ENCODE data around the gene SLC7A4. TPM values are rescaled to one million over a fixed set of nuclear protein-coding genes. Genes with fewer than 3 reads are reported as not detected.
A peak's percentile ranks its signal among the peaks of the same experiment; 100 is the strongest.
"Not testable (repeated sequence)": the region's sequence is repeated elsewhere in the genome, so short reads cannot be mapped to it uniquely, and the experiment has no call there.

SLC7A4 gene
- polyA plus RNA-seq, 2 donors: 4.0 to 4.5 TPM

- WGBS, 2 donors: 86 to 88% methylated on average over 5 of the region's 5 CpGs
- Histone ChIP-seq H3K4me3 (ENCODE audit: low read depth in 1 of 2, low read length in 2 of 2) (no peak overlapping the region), H3K27ac (ENCODE audit: low read depth in 2 of 2, low read length in 1 of 2) (no peak overlapping the region), H3K27me3 (ENCODE audit: control insufficient read depth in 1 of 2, insufficient read depth in 2 of 2, low read length in 2 of 2) (no peaks in the 10 kb centered on the region), H3K4me1 (ENCODE audit: control insufficient read depth in 2 of 2, insufficient read depth in 2 of 2, low read length in 1 of 2) (peaks cover 3 to 17% of the 10 kb centered on the region in 2 donors), H3K36me3 (ENCODE audit: control insufficient read depth in 2 of 2, insufficient read depth in 2 of 2, low read length in 1 of 2) (no peaks in the 10 kb centered on the region), H3K9me3 (ENCODE audit: control insufficient read depth in 2 of 2, insufficient read depth in 1 of 2, low read depth in 1 of 2, low read length in 1 of 2) (no peaks in the 10 kb centered on the region)
These were observed 41.1 kb upstream of the SLC7A4 start for GRCh38 chr22:21073482-21073881.

GRCh38 chr22:21073023-21073422 is 40.7 kb upstream of the SLC7A4 start:
- WGBS, 2 donors: 49 to 61% methylated on average over 3 of the region's 3 CpGs
- H3K9me3 ChIP-seq (ENCODE audit: control insufficient read depth in 2 of 2, insufficient read depth in 1 of 2, low read depth in 1 of 2, low read length in 1 of 2): no peaks in the 10 kb centered on the region
- H3K27ac ChIP-seq (ENCODE audit: low read depth in 2 of 2, low read length in 1 of 2): peak overlapping the region in 1 of 2 donors; percentile 61
- peaks cover 3 to 17% of the 10 kb centered on the region in 2 donors for H3K4me1 ChIP-seq (ENCODE audit: control insufficient read depth in 2 of 2, insufficient read depth in 2 of 2, low read length in 1 of 2)
- no peaks in the 10 kb centered on the region for H3K36me3 ChIP-seq (ENCODE audit: control insufficient read depth in 2 of 2, insufficient read depth in 2 of 2, low read length in 1 of 2)
- H3K4me3 ChIP-seq (ENCODE audit: low read depth in 1 of 2, low read length in 2 of 2): no peak overlapping the region
- no peaks in the 10 kb centered on the region for H3K27me3 ChIP-seq (ENCODE audit: control insufficient read depth in 1 of 2, insufficient read depth in 2 of 2, low read length in 2 of 2)

- peaks cover 3 to 17% of the 10 kb centered on the region in 2 donors for H3K4me1 ChIP-seq (ENCODE audit: control insufficient read depth in 2 of 2, insufficient read depth in 2 of 2, low read length in 1 of 2)
- not testable (repeated sequence) for H3K36me3 ChIP-seq (ENCODE audit: control insufficient read depth in 2 of 2, insufficient read depth in 2 of 2, low read length in 1 of 2); H3K27ac ChIP-seq (ENCODE audit: low read depth in 2 of 2, low read length in 1 of 2); H3K4me3 ChIP-seq (ENCODE audit: low read depth in 1 of 2, low read length in 2 of 2); H3K9me3 ChIP-seq (ENCODE audit: control insufficient read depth in 2 of 2, insufficient read depth in 1 of 2, low read depth in 1 of 2, low read length in 1 of 2); H3K27me3 ChIP-seq (ENCODE audit: control insufficient read depth in 1 of 2, insufficient read depth in 2 of 2, low read length in 2 of 2)
- WGBS, 2 donors: 70% methylated on average over 8 of the region's 8 CpGs
These were observed 39.4 kb upstream of the SLC7A4 start for GRCh38 chr22:21071796-21072195.

- no peak overlapping the region for H3K4me3 ChIP-seq (ENCODE audit: low read depth in 1 of 2, low read length in 2 of 2)
- H3K27me3 ChIP-seq (ENCODE audit: control insufficient read depth in 1 of 2, insufficient read depth in 2 of 2, low read length in 2 of 2): no peaks in the 10 kb centered on the region
- WGBS, 2 donors: 85 to 89% methylated on average over 17 of the region's 17 CpGs
- H3K27ac ChIP-seq (ENCODE audit: low read depth in 2 of 2, low read length in 1 of 2): peak overlapping the region in 1 of 2 donors; percentile 43
- no peaks in the 10 kb centered on the region for H3K36me3 ChIP-seq (ENCODE audit: control insufficient read depth in 2 of 2, insufficient read depth in 2 of 2, low read length in 1 of 2)
- H3K9me3 ChIP-seq (ENCODE audit: control insufficient read depth in 2 of 2, insufficient read depth in 1 of 2, low read depth in 1 of 2, low read length in 1 of 2): no peaks in the 10 kb centered on the region
- peaks cover 3 to 17% of the 10 kb centered on the region in 2 donors for H3K4me1 ChIP-seq (ENCODE audit: control insufficient read depth in 2 of 2, insufficient read depth in 2 of 2, low read length in 1 of 2)
These were observed 38.6 kb upstream of the SLC7A4 start for GRCh38 chr22:21070690-21071615.

- no peak overlapping the region for H3K4me3 ChIP-seq (ENCODE audit: low read depth in 1 of 2, low read length in 2 of 2)
- no peak overlapping the region for H3K27ac ChIP-seq (ENCODE audit: low read depth in 2 of 2, low read length in 1 of 2)
- H3K27me3 ChIP-seq (ENCODE audit: control insufficient read depth in 1 of 2, insufficient read depth in 2 of 2, low read length in 2 of 2): no peaks in the 10 kb centered on the region
- peaks cover 3 to 19% of the 10 kb centered on the region in 2 donors for H3K4me1 ChIP-seq (ENCODE audit: control insufficient read depth in 2 of 2, insufficient read depth in 2 of 2, low read length in 1 of 2)
- H3K36me3 ChIP-seq (ENCODE audit: control insufficient read depth in 2 of 2, insufficient read depth in 2 of 2, low read length in 1 of 2): no peaks in the 10 kb centered on the region
- H3K9me3 ChIP-seq (ENCODE audit: control insufficient read depth in 2 of 2, insufficient read depth in 1 of 2, low read depth in 1 of 2, low read length in 1 of 2): no peaks in the 10 kb centered on the region
- WGBS, 2 donors: 47 to 52% methylated on average over 5 of the region's 5 CpGs
These were observed 37.0 kb upstream of the SLC7A4 start for GRCh38 chr22:21069375-21069774.

- no peaks in the 10 kb centered on the region for H3K9me3 ChIP-seq (ENCODE audit: control insufficient read depth in 2 of 2, insufficient read depth in 1 of 2, low read depth in 1 of 2, low read length in 1 of 2)
These were observed 36.4 kb upstream of the SLC7A4 start for GRCh38 chr22:21068681-21069276.

GRCh38 chr22:21067901-21068680 is 35.7 kb upstream of the SLC7A4 start:
- WGBS, 2 donors: 86 to 91% methylated on average over 12 of the region's 12 CpGs
- Histone ChIP-seq H3K36me3 (ENCODE audit: control insufficient read depth in 2 of 2, insufficient read depth in 2 of 2, low read length in 1 of 2) (no peaks in the 10 kb centered on the region), H3K9me3 (ENCODE audit: control insufficient read depth in 2 of 2, insufficient read depth in 1 of 2, low read depth in 1 of 2, low read length in 1 of 2) (no peaks in the 10 kb centered on the region), H3K27me3 (ENCODE audit: control insufficient read depth in 1 of 2, insufficient read depth in 2 of 2, low read length in 2 of 2) (no peaks in the 10 kb centered on the region), H3K27ac (ENCODE audit: low read depth in 2 of 2, low read length in 1 of 2) (no peak overlapping the region), H3K4me1 (ENCODE audit: control insufficient read depth in 2 of 2, insufficient read depth in 2 of 2, low read length in 1 of 2) (peaks cover 3 to 11% of the 10 kb centered on the region in 2 donors), H3K4me3 (ENCODE audit: low read depth in 1 of 2, low read length in 2 of 2) (no peak overlapping the region)

More at GRCh38 chr22:21068681-21069276, 36.4 kb upstream of the SLC7A4 start:
- Histone ChIP-seq H3K36me3 (ENCODE audit: control insufficient read depth in 2 of 2, insufficient read depth in 2 of 2, low read length in 1 of 2) (no peaks in the 10 kb centered on the region), H3K27me3 (ENCODE audit: control insufficient read depth in 1 of 2, insufficient read depth in 2 of 2, low read length in 2 of 2) (no peaks in the 10 kb centered on the region), H3K27ac (ENCODE audit: low read depth in 2 of 2, low read length in 1 of 2) (no peak overlapping the region), H3K4me1 (ENCODE audit: control insufficient read depth in 2 of 2, insufficient read depth in 2 of 2, low read length in 1 of 2) (peaks cover 3 to 17% of the 10 kb centered on the region in 2 donors), H3K4me3 (ENCODE audit: low read depth in 1 of 2, low read length in 2 of 2) (no peak overlapping the region)
- 77 to 78% methylated on average over 4 of the region's 4 CpGs for whole genome bisulfite sequencing, 2 donors

GRCh38 chr22:21067075-21067900 is 34.9 kb upstream of the SLC7A4 start:
- no peak overlapping the region for H3K4me3 ChIP-seq (ENCODE audit: low read depth in 1 of 2, low read length in 2 of 2)
- no peaks in the 10 kb centered on the region for H3K36me3 ChIP-seq (ENCODE audit: control insufficient read depth in 2 of 2, insufficient read depth in 2 of 2, low read length in 1 of 2)
- 88 to 90% methylated on average over 28 of the region's 28 CpGs for WGBS, 2 donors
- H3K4me1 ChIP-seq (ENCODE audit: control insufficient read depth in 2 of 2, insufficient read depth in 2 of 2, low read length in 1 of 2): peaks cover 3 to 6% of the 10 kb centered on the region in 2 donors
- H3K27me3 ChIP-seq (ENCODE audit: control insufficient read depth in 1 of 2, insufficient read depth in 2 of 2, low read length in 2 of 2): no peaks in the 10 kb centered on the region
- H3K9me3 ChIP-seq (ENCODE audit: control insufficient read depth in 2 of 2, insufficient read depth in 1 of 2, low read depth in 1 of 2, low read length in 1 of 2): no peaks in the 10 kb centered on the region
- no peak overlapping the region for H3K27ac ChIP-seq (ENCODE audit: low read depth in 2 of 2, low read length in 1 of 2)
